Diencephalon (tissue), 1 donor: ENCODE results near the gene KCTD18. TPM values are rescaled to one million over a fixed set of nuclear protein-coding genes. Genes with fewer than 3 reads are reported as not detected.

ENCODE experiments used
- total RNA-seq: library from RNA; depleted of rRNA; stranded (reverse); fragments of >200 nt; gene quantifications from one replicate; pipeline ENCODE4 v1.2.3, GENCODE V29; 2014

The KCTD18 gene
- 11.5 TPM for total RNA-seq

DNA sequence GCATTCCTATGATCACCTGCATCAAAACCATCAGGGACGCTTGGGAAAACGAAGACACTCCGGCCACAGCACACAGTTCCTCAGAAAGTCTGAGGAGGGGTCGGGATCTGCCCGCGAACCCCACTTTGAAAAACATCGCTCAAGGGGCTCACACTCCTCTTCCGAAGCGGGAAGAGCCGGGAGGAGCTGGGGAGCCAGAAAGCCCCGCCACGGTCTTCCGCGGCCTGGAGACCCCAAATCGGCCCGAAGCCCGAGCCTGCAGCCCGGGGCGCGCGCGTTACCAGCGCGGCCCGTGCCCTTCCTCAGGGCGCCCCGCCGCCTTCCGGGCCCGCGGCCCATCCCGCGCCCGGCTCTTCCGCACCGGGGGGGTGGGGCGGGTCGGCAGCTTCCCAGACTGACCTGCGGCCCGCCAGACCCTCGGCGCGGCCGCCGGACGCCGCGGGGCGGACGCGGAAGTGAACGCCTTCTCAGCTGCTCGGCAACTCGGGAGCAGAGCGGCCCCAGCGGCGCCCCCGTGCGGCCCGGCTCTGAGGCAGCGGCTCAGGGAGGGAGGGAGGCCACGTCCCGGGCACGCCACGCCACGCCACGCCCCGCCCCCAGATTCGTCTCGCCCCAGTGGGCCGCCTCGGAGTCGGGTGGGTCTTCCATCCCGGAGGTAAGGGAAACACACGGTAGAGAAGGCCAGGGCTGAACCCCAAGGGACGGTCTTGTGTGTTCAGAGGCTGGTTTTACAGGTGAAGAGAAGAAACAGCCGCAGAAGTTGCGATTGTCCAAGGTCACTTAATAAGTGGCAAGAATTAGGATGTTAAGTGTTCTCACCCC lies at the start of gene KCTD18:
KCTD18 (minus strand) TSS at position 457 of the 822 bp plus-strand sequence. CDS start 3,052 bp downstream, outside the sequence.

DNA sequence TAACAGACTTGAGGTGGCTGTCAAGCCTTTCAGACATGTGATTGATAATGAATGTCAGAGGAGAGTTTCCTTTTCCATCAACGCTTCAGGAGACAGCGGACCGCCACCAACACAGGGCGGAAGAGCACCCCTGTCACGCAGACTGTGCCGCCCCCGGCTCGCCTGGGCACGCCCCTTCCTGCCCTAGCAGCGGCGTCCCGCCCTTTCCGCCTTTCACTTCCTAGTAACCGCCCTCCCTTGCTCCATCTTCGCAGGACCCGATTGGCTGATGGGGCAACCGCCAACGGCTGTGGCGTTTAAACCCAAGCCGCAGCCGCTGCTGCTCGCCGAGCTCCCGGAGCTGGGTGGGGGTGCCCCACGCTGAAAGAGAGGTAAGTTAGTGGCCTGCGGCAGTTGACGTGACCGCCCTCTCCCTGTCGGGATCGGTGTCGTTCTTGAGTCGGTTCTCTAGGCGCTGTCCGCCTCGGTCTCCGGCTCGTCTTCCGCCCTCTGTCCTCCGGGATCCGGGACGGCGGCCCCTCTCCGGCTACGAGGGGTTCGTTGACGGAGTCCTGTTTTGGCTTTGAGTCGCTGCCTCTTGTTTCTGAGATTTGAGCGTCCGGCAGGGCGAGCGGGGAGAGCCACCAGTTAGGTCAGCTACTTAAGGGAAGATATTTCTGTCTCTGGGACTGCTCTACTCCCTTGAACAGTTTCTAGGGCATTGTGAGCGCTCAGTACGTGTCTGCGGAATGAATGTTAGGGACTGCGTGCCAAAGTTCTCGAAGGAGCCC lies 16.2 kb upstream of the KCTD18 start, which contains the start of gene SGO2:
SGO2 (plus strand) TSS at position 326 of the 770 bp plus-strand sequence. CDS start 6,769 bp downstream, outside the sequence.

Other genes starting within 250 kb of the KCTD18 start
- gene SPATS2L, start 203.4 kb downstream of the KCTD18 start, total RNA-seq = 80.5 TPM
- 9.5 TPM for gene SGO2, start 16.1 kb upstream of the KCTD18 start, total RNA-seq
- gene AOX1, start 75.9 kb upstream of the KCTD18 start, total RNA-seq = 2.1 TPM